ENCODE results near the gene BPIFB3.
"Not testable (repeated sequence)": the region's sequence is repeated elsewhere in the genome, so short reads cannot be mapped to it uniquely, and the experiment has no call there.

Gene BPIFB3

DNA sequence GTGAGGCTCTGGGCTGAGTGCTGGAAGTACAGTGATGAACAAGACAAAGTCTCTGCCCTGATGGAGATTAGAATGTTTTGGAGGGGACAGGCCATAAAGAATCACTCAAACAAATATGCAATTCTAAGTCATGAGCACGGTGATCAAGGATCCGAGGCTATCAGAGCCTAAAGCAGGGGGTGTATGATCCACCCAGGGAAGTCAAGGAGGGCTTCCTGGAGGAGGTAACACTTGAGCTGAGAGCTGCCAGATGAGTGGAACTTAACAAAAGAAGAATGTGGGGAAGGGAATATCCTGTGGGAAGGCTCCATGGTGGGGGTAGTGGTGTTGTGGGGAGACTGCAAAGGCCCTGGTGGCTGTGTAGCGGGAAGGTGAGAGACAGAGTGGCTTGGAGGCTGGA is 38.0 kb downstream of the BPIFB3 start:
- DNase-seq (ENCODE audit: low spot score) = no peak

DNA sequence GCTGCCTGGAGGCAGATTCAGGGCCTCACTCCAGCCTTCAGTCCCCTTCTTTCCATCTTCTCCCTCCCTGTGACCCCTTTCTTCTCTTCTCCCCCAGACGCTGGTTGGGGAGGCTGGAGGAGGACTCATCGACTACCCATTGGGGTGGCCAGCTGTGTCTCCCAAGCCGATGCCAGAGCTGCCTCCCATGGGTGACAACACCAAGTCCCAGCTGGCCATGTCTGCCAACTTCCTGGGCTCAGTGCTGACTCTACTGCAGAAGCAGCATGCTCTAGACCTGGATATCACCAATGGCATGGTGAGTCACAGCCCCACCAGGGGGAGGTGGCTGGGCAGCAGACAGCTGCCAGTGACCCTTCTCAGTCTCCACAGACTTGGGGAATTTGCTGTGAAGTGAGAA is 38.7 kb downstream of the BPIFB3 start:
- DNase-seq (ENCODE audit: low spot score) = no peak

DNA sequence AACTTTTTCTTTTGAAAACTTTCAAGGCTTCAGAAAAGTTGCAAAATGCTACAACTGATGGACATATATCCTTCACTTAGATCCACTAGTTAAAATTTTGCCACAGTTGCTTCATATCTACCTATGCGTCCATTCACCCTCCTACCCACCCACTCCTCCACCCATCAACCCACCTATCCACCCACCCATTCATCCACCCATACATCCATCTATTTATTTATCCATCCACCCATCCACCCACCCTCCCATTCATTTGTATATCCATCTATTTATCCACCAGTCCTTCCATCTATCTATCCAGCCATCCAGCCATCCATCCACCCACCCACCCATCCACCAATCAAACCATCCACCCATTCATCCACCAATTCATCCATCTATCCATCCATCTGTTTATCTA is 39.4 kb downstream of the BPIFB3 start:
- no peak for DNase-seq (ENCODE audit: low spot score)

DNA sequence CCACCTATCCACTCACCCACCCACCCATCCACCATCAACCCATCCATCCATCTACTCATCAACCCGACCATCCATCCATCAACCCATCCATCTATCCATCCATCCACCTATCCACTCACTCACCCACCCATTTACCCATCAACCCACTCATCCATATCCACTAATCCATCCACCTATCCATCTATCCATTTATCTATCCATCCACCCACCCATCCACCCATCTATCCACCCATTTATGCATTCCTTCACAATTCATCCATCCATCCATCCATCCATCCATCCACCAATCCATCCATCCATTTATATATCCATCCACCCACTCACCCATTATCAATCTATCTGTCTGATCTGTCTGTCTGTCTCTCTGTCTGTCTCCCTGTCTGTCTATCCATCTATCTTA is 39.9 kb downstream of the BPIFB3 start:
- no peak for DNase-seq (ENCODE audit: low spot score)

DNA sequence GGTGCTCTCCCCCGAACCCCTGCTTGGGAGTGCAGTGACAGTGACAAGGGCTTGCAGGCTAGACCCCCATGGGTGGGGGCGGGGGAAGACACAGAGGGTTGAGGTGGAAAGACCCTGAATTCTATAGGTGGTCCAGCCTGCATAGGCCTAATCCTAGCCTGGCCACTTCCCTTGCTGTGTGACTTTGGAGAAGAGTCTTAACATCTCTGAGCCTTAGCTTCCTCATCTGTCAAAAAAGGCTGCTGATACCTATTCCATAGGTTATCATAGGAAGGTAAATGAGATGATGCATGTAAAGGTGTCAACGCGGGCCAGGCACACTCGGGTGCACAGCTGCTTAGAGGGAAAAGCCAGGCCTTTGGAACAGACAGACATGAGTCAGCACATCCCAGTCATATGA is 41.5 kb downstream of the BPIFB3 start:
- DNase-seq (ENCODE audit: low spot score) = no peak

DNA sequence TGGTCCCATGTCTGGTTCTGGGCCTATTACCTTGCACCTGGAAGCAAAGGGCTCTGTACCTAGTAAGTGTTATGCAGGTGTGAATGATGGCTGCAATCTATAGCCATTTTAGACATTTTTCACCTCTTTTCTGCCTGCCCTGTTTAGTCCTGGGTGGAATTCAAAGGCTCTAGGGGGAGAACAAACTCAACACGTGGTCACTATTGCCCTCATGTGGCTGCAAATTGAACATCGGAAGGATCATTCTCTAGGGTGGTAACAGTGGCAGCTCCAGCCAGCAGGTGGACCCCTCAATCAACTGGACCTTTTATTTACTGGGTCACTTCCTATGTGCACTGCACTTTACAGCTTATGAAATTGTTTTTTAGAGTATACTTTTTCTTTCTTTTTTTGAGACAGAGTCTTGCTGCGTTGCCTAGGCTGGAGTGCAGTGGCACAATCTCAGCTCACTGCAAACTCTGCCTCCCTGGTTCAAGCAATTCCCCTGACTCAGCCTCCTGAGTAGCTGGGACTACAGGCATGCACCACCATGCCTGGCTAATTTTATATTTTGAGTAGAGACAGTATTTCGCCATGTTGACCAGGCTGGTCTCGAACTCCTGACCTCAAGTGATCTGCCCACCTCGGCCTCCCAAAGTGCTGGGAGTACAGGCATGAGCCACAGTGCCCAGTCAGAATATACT is 42.3 kb downstream of the BPIFB3 start:
- DNase-seq (ENCODE audit: low spot score) = peak; percentile 88

DNA sequence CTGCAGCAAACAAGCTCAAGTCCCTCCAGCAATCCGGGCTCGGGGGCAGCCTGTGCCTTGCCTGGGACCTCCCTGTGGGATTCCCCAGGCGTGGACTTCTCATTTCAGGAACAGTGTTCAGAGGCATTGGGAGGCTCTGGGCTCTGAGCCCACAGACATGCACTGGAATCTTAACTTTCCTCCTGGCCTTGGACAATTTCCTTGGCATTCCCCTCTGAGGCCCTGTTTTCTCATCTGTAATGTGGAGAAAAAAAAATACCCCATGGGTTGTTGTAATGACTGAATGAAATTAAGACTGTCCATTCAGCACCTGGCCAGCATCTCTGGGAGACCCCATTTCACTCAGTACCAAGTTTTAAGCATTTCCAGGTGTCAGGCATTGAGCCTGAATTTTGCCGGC is 43.3 kb downstream of the BPIFB3 start:
- no peak for DNase-seq (ENCODE audit: low spot score)

DNA sequence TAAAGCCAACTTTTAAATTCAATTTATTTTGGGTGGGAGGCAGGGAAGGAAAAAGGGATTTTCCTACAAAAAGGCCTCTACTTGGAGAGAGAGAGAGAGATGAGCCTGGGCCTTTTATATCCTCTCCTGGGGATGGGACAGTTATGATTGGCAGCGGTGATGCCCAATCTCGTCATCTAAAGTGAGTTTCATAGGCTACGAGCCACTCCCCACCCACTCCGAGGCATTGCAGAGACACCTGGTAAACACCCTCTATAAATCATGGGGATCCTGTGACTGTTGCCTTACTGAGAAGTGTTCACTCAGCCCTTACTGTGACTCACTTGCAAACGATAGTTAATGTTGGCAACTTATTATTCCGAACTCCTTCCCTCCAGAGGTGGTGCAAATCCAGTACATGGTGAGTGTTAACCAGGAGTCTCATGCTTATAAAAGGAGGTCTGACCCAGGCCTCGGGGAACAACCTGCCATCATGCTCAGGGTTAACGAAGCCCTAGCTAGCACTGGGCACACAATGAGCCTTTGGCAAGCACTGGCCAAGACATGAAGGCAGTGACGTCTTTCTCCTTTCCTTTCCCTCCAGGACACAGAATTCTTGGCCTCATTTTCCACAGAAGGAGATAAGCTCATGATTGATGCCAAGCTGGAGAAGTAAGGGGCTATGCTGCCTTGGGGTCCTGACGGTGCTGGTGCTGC is 46.3 kb downstream of the BPIFB3 start:
- no peak for DNase-seq (ENCODE audit: low spot score)

DNA sequence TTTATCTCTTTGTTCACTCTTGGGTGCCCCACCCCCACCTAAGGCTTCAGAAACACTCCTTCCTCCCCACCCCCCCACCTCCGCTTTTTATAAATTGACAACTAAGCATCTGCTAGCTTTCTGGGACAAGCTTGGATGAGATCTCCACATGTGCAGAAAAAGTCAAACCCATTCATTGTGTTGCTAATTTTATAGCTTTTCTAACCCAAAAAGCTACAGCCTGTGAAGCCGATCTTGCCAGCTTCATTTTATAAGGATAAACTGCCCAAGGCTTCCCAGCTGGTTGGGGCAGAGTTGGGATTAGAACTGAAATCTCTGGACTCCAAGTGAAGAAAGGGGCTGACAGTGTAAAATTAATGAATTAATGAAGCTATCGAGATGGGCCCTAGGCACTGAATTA is 49.9 kb downstream of the BPIFB3 start:
- no peak for DNase-seq (ENCODE audit: low spot score)

DNA sequence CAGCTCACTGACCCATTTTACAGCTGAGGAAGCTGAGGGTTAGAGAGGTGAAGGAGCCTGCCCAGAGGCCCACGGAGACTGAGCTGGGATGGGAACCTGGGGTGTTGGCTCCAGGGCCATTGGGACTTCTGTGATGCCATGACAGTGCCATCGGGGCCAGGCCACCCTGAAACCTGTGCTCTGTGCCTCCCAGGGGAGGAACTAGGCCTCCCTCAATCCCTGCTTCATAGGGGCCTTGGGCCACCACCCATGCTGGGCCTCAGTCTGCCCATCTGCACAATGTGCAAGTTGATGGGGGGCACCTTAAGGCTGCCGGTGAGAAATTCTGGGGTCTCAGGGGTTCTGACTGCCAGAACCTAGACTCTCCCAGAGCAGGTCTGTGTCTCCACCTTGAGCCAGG is 50.6 kb downstream of the BPIFB3 start:
- DNase-seq (ENCODE audit: low spot score) = no peak

DNA sequence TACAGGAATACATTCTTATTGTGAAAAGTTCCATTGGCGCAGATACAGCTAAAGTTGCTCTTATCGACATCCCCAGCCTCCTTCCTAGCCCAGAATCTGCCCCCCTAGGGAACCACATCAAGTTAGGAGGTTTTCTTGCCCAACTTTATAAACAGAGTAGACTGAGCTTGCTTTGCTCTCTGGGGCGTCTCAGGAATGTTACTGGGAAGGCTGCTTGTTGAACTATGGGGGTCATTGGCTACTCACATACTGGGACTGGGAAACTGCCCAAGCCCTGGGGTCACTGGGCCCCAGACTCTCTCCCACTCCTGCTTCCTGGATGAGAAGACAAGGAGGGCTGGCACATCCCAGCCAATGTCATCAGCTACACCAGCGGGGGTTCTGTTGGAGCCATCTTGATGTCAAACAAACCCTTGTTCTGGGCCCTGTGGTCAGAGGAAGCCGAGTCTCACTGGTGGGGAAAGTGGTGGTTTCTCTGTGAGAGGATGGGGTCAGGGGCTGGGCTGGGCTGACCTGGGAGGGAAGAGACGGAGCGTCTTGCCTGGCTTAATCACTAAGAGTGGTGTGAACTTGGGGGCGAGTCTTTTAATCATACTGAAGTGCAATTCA is 51.7 kb downstream of the BPIFB3 start:
- no peak for DNase-seq (ENCODE audit: low spot score)

DNA sequence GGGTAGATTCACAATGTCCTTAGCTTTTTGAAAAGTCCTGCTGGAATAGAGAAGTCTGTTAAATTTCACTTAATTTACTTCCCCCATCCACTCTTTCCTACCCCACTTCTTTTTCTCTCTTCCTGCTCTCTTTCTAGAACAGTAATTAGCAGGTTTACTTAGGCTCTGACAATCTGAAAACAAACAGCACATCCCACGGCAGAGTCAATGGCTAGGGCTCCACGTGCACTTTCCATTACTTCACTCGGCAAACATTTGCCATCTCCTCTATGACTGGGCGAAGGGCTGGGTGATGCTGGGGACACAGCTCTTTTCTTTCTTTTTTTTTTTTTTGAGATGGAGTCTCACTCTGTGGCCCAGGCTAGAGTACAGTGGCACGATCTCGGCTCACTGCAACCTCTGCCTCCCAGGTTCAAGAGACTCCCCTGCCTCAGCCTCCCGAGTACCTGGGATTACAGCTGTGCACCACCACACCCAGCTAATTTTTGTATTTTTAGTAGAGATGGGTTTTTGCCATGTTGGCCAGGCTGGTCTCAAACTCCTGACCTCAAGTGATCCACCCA is 52.4 kb downstream of the BPIFB3 start:
- DNase-seq (ENCODE audit: low spot score) = not testable (repeated sequence)

DNA sequence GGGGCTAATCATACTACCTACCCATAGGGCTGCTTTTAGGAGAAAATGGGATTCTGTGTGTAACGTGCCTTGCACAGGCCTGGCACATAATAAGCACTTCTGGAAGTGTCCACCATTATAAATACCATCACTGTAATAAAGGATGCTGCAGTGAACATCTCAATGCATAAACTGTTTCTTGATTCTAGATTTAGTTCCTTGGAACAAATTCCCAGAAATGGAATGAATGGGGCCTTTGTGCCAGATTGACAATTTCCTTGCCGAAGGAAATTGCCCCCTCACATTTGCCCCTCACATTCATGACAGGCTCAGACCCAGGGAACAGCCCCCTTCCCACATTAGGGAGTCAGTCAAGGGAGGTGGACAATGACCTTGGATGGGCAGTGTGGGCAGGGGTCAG is 55.0 kb downstream of the BPIFB3 start:
- DNase-seq (ENCODE audit: low spot score) = no peak

DNA sequence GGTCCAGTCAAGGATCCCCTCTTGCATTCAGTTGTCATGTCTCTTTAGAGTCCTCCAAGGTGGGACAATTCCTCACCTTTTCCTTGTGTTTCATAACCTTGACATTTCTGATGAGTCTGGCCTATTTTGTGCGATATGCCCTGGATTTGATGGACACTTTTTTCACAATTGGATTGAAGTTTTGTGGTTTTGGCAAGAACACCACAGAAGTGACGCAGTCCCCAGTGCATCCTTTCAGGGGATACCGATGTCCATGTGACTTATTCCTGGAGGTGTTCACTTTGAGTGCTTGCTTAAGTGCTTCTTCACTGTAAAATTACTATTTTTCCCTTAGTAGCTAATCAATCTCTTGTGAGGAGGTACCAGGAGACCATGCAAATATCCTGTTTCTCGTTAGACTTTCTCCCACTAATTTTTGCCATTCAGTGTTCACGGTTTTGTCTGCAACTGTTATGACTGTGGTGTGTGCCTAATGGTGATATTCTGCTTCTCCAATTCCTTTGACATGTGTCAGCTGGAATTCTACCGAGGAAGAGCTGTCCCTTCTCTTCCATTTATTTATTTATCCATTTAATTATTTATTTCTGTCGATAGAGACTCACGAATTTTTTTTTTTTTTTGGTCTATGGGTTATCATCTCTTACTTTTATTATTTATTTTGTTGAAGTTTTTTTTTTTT is 56.6 kb downstream of the BPIFB3 start:
- DNase-seq (ENCODE audit: low spot score) = no peak

DNA sequence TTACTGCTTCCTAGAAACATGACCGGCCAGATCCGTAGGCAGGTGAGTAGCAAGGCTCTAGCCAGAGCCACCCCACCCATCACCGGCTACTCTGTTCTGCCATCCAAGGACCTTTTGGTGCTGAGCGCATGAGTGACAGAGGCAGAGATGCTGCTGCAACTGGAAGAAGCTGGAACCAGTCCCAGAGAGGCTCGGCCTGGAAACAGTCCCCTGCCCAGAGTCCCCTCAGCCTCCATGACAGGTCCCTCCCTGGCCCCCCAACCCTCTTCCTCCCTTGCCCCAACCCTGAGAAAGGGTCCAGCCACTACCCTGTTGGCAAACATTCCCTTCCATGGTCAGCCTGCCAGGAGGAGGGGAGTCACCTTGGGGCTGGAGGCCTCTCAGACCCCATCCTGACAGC is 57.6 kb downstream of the BPIFB3 start:
- no peak for DNase-seq (ENCODE audit: low spot score)

DNA sequence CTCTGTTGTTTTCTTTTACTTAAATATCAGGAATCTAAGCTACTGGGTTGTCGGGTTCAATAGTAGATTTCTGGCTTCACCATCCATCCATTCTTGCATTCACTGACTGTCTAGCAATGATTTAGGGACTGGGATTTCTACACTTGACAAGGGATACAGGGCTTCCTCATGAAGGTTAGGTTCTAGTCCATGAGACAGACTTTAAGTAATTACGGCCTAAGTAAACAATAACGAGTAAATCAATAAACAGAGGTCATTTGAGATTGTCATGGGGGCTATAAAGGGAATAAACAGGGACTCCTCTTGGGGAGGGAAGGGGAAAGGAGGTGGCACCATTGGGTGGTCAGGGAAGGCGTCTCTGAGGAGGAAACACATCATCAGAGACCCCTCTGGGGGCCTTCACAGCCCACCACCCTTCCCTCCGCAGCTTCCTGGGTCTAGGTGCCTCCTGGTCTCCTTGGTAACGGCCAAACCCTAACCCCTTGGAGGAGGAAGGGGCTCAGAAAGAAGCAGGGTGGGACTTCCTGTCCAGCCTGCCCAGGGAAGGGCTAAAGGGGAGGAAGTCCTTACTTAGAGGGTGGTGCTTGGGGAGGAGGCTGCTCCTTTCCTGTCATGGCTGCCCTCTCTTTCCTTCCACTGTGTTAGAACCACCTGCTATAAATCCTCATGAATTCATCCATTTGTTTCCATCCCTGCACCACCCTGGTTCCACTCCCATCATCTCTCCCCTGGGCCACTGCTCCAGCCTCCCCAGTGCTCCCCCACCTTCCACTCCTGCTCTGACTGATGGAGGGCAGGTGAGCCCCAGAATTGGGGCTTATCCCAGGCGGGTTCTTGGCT is 59.1 kb downstream of the BPIFB3 start:
- no peak for DNase-seq (ENCODE audit: low spot score)

DNA sequence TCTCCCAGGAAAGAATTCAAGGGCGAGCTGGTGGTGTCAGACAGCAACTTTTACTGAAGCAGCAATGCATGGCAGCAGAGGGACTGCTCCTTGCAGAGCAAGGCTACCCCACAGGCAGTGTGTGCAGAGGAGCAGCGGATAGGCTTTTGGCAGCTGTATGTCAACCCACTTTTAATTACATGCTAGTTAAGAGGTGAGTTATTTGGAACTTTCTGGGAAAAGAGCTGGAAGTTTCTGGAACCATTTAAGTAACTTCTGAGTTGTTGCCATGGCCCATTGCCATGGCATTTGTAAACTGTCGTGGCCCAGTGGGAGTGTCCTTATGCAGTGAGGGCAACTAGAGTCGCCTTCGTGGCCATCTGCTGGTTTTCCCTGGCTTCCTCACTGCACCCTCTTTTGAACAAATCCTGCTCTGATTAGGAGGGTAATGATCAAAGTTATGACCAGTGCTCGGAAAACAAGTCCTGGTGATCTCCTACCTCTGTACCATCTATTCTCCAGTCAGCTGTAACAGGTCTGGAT is 59.7 kb downstream of the BPIFB3 start:
- no peak for DNase-seq (ENCODE audit: low spot score)

DNA sequence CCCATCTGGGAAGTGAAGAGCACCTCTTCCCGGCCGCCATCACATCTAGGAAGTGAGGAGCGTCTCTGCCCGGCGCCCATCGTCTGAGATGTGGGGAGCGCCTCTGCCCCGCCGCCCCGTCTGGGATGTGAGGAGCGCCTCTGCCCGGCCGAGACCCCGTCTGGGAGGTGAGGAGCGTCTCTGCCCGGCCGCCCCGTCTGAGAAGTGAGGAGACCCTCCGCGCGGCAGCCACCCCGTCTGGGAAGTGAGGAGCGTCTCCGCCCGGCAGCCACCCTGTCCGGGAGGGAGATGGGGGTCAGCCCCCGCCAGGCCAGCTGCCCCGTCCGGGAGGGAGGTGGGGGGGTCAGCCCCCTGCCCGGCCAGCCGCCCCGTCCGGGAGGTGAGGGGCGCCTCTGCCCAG is 61.8 kb downstream of the BPIFB3 start:
- not testable (repeated sequence) for DNase-seq (ENCODE audit: low spot score)

DNA sequence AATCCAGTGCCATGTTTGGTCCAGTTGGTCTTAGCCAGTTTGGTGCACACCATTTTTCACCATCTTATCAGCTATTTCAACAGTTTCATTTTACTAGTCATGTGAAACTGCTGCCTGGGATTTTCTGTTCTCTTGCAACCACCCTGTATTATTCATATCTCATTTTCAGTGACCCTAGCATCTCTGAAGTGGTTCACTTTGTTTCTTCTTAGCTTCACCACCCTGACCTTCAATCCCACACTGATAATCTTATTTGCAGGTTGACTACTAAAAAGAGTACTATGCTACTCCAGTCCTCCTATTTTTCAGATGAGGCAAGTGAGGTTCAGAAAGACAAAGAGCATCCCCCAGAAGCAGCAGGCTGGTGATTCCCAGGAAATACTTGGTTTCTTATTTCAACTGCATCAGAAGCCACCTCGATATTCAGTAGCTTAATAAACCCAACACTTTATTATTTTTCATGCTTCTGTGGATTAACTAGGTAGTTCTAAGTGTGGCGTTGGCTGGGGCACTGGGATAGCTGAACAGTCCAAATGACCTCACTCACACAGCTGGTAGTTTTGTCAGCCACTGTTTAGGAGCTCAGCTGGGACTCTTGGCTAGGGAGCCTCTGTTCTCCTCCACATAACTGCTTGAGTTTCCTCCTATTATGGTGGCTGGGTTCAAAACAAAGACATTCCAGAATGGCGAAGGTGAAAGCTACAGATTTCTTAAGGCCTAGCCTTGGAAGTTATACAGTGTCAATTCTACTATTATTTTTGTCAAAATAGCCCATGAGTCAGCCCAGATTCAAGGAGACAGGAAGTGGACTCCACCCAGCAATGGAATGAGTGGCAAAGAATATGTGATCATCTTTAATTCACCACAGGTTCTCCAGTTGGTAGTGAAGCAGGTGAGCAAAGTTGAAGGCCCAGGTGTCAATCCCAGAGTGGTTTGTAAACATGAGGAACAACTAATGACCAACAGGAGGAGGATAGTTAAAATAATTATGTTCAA is 66.3 kb downstream of the BPIFB3 start:
- DNase-seq (ENCODE audit: low spot score) = no peak

DNA sequence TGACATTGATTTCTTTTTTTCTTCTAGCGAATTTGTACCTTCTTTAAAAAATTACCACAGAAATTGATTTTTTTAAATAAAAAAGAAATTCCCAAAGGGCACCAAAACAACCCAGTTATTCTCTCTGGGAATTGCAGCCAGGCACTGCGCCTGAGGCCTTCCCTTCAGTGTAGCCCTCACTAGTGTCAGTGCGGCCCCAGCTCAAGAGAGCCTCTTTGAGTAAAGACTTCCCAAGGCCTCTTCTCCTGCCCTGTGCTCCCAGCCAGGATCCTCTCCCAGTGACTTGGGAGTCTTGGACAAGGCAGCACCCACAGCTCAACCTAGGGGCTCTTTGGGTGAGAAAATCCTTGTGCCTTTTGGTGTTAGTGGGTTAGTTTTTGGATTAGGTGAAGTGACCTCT is 67.2 kb downstream of the BPIFB3 start:
- DNase-seq (ENCODE audit: low spot score) = no peak

All from pons (tissue), 1 donor.